GM06990 (cell line): ENCODE data around the gene PDZK1.
"Not testable (repeated sequence)": the region's sequence is repeated elsewhere in the genome, so short reads cannot be mapped to it uniquely, and the experiment has no call there.

Source experiments
- DNase-seq: peaks from one replicate; pipeline ENCODE4 v3.0.0-alpha.2; 2011; ENCODE audit not compliant: insufficient read length; ENCODE audit errors: extremely low read depth
- H3K27me3 ChIP-seq: replicated peaks from 2 replicates; pipeline ENCODE4 v1.6.0; 2011; ENCODE audit warnings: low read length; ENCODE audit not compliant: control insufficient read depth, insufficient read depth
- H3K36me3 ChIP-seq: 2 replicates; pipeline ENCODE4 v1.5.1; 2011; ENCODE audit warnings: low read length; ENCODE audit not compliant: control insufficient read depth, insufficient read depth
- H3K4me3 ChIP-seq: replicated peaks from 2 replicates; pipeline ENCODE4 v1.5.1; 2011; ENCODE audit warnings: low read depth, mild to moderate bottlenecking, control low read depth, low read length
- TF ChIP-seq, protein P1 (sequence below): IDR thresholded peaks from 2 replicates; pipeline ENCODE4 v1.5.1; 2011; ENCODE audit warnings: low read length, control low read depth, mild to moderate bottlenecking, inconsistent platforms; ENCODE audit not compliant: insufficient read depth, poor library complexity, severe bottlenecking

PDZK1 gene

DNA sequence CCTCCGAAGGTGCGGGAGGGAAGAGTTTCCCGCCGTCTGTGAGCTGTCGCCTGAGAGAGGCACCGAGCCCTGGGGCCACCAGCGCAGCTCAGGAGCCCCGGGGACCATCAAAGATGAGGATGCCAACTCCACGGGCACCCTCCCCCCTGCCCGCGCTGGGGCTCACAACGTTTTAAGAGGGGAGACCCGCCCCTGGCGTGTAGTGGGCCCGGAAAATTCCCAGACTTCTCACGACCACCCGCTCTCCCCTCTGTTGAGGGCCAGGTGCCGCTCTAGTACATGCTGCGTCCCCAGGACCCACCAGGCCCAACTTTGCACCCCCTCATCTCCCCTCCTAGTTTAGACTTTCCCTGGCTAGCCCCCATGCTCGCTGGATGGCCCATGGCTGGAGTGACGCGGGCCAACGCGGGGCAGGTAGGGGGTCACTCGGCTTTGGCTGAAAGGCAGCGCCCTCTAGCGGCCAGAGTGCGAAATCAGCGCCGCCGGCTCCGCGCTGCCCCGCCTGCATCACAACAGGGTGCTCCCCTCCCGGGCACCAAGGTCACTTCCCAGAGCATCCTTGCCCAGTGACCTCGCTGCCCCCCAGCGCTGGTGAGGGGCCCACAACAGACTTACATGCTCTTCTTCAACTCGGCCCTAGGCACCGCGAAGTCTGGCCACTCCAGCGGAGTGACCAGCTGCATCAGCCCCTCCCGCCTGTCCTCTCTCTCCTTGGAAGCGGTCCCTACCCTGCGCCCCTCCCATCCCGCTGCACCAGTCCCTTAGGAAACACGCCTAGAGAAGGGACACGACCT lies 13.9 kb upstream of the PDZK1 start:
- TF ChIP-seq, protein P1, sequence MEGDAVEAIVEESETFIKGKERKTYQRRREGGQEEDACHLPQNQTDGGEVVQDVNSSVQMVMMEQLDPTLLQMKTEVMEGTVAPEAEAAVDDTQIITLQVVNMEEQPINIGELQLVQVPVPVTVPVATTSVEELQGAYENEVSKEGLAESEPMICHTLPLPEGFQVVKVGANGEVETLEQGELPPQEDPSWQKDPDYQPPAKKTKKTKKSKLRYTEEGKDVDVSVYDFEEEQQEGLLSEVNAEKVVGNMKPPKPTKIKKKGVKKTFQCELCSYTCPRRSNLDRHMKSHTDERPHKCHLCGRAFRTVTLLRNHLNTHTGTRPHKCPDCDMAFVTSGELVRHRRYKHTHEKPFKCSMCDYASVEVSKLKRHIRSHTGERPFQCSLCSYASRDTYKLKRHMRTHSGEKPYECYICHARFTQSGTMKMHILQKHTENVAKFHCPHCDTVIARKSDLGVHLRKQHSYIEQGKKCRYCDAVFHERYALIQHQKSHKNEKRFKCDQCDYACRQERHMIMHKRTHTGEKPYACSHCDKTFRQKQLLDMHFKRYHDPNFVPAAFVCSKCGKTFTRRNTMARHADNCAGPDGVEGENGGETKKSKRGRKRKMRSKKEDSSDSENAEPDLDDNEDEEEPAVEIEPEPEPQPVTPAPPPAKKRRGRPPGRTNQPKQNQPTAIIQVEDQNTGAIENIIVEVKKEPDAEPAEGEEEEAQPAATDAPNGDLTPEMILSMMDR: peak; percentile 92
- Histone ChIP-seq H3K4me3 (peak overlapping the region; percentile 20), H3K36me3 (no peaks in the 10 kb centered on the region), H3K27me3 (no peaks in the 10 kb centered on the region)
- DNase-seq: peak; percentile 70

- H3K27me3 ChIP-seq: no peaks in the 10 kb centered on the region
- DNase-seq: no peak
- H3K4me3 ChIP-seq: no peak overlapping the region
- H3K36me3 ChIP-seq: no peaks in the 10 kb centered on the region
- TF ChIP-seq, protein P1: no peak
These were observed 13.3 kb upstream of the PDZK1 start for GRCh38 chr1:145720556-145720877.

DNA sequence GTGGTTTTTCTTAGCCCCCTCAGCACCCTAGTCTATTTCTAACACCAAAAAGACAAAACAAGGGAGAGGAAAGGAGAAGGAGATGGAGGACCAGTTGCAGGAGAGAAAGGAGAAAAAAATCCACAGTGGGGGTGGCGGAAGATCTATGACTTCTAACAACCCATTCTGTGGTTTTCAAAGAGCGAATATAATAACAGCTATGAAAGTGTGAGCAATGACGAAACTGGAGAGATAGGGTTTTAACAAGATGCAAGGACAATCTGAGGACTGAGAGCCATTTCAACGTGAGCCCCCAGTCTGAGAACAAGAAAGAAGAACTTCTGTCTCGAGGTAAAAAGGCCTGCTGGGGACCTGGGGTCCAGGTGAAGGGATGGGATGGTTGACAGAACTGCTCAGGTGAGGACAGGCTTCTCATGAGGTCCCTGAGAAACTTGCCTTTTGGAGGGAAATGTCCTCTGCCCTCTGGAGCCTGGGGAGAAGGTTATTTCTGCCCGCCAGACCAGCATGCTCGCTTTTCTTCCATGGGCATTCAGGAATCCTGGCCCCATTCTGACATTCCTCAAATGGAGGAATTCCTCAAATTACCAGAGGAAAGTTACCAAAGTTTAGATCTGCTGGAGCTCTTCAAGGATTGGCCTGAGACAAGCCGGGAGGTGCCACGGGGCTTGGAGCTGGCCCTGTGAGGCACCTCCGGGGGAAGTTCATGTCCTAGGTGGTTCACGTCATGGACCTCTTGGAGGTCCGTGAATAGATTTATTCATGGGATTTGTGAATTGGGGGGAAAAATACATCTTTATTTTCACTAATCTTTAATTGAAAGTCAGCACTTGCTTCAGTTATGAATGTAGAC lies 12.3 kb upstream of the PDZK1 start, which contains the start of gene CD160:
CD160 (plus strand) TSS at position 270 of the 850 bp plus-strand sequence. CDS start 8,829 bp downstream, outside the sequence.
- Histone ChIP-seq H3K36me3 (no peaks in the 10 kb centered on the region), H3K4me3 (no peak within 1 kb of the TSS), H3K27me3 (no peaks in the 10 kb centered on the region)
- TF ChIP-seq, protein P1: no peak
- DNase-seq: no peak

- not testable (repeated sequence) for H3K27me3 ChIP-seq, DNase-seq, H3K4me3 ChIP-seq, H3K36me3 ChIP-seq
These were observed 11.3 kb upstream of the PDZK1 start for GRCh38 chr1:145718465-145718864.

GRCh38 chr1:145717833-145718232 lies 10.7 kb upstream of the PDZK1 start:
- no peak overlapping the region for H3K4me3 ChIP-seq
- H3K36me3 ChIP-seq: no peaks in the 10 kb centered on the region
- TF ChIP-seq, protein P1: no peak
- H3K27me3 ChIP-seq: no peaks in the 10 kb centered on the region
- no peak for DNase-seq
